DOHH2 (cell line): ENCODE measurements around the gene DACT2.

ENCODE experiments used
- CTCF ChIP-seq: fragments of 200-600 bp; sonication (generic); IDR thresholded peaks from one replicate; pipeline ENCODE4 v1.5.1; 2014; ENCODE audit warnings: antibody characterized with exemption, mild to moderate bottlenecking, low read depth, low read length; ENCODE audit not compliant: poor library complexity, severe bottlenecking
- EZH2phosphoT487 ChIP-seq: fragments of 200-600 bp; sonication (generic); IDR thresholded peaks from 2 replicates; pipeline ENCODE4 v1.6.1; 2017; ENCODE audit warnings: borderline replicate concordance, mild to moderate bottlenecking, antibody characterized with exemption, low read length, moderate library complexity, mixed read lengths

DNA sequence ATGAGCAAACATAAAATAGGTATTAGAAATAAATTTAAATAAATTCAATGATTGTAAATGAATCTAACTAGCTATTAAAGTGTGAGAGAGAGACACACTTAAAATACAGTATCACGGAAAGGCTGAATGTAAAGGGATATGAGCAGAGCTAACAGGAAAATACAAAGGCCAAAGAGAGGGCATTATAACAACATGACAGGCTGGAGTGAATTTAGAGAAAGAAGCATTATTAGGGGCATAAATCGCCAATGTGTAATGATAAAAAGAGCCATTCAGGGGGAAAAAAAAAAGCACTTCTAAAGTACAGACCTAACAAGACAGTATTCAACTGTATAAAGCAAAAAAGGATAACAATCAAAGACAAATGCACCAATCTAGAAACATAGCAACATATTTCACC is 28.1 kb downstream of the DACT2 start:
- TF ChIP-seq CTCF, result no peak
- TF ChIP-seq EZH2phosphoT487, result no peak
